Measurements from ENCODE around the gene CENPS. TPM values are rescaled to one million over a fixed set of nuclear protein-coding genes. Genes with fewer than 3 reads are reported as not detected.

The CENPS gene
- total RNA-seq (2014; rRNA removed; shearing (Covaris generic)) = 37.3 and 38.6 TPM in 2 replicates

GRCh38 chr1:10430216-10431069 lies at the start of gene CENPS:
TSS of gene CENPS (plus strand) at chr1:10430433. CDS start at chr1:10430518, 85 bp downstream.

DNA sequence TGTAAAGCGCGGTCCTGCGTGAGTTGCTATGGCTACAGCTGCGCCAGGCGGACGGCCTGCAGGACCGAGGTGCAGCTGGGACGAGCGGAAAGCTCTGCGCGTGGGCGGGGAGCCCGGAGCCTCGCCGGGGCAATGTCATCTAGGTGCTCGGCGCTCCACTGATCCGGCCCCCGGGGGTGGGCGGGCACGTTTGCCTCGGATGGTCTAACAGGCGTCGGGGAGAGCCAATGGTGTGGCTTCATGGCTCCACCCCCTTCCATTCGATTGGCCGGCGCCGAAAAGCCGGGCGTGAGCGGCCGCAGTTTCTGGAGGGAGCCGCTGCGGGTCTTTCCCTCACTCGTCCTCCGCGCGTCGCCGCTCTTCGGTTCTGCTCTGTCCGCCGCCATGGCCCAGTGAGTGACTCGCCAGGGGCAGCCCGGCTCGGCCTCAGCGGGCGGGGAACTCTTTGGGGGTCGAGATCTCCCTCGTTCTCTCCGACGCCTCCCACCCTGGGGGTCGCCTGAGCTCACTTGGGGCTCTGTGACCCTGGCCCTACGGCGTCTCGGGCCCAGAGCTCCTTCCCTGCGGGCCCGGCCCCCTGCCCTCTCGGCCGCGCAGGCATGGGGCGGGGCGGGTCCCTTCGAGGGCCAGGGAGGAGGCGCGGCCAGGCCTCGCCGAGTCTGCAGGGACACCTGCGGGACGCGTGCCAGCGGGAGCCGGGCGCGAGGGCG lies 31.3 kb upstream of the CENPS start, which contains the start of gene PGD:
Gene PGD, plus strand, starts transcription at position 331 of the 710 bp plus-strand sequence. Its CDS starts 54 bp downstream, at position 385.

GRCh38 chr1:10449751-10450150 lies 19.5 kb downstream of the CENPS start, which contains the start of gene CORT:
TSS of gene CORT (plus strand) at chr1:10450031. CDS start at chr1:10450224, 193 bp downstream.

GRCh38 chr1:10472220-10473144 lies 42.2 kb downstream of the CENPS start, which contains the start of gene DFFA:
TSS of gene DFFA (minus strand) at chr1:10472529. CDS start at chr1:10472458, 71 bp downstream.

GRCh38 chr1:10474613-10475507 lies 44.6 kb downstream of the CENPS start, which contains the start of gene PEX14:
TSS of gene PEX14 (plus strand) at chr1:10474950. CDS start at chr1:10474967, 17 bp downstream.

Other genes with a start within 250 kb of the CENPS start
- 17.9 and 19.2 TPM in 2 replicates for gene KIF1B, start 219.9 kb upstream of the CENPS start, total RNA-seq (2014; rRNA removed; shearing (Covaris generic))
- gene PGD, start 31.4 kb upstream of the CENPS start, total RNA-seq (2014; rRNA removed; shearing (Covaris generic)) = 69.6 and 82.7 TPM in 2 replicates
- 0.64 and 0.66 TPM in 2 replicates for gene CORT, start 19.6 kb downstream of the CENPS start, total RNA-seq (2014; rRNA removed; shearing (Covaris generic))
- 47.8 and 56.0 TPM in 2 replicates for gene DFFA, start 42.1 kb downstream of the CENPS start, total RNA-seq (2014; rRNA removed; shearing (Covaris generic))
- 21.0 and 22.0 TPM in 2 replicates for gene PEX14, start 44.5 kb downstream of the CENPS start, total RNA-seq (2014; rRNA removed; shearing (Covaris generic))